HAP-1 (cell line): Measurements from ENCODE around the gene RAB33A.

Experiments used
- DNase-seq, 2 experiments: peaks; one replicate each; pipeline ENCODE4 v3.0.0-alpha.2; 2016 to 2020; ENCODE audit warnings: low spot score in 2 of 2
- H3K27me3 ChIP-seq: fragments of 250-450 bp; sonication (Bioruptor Pico); 2 replicates; pipeline ENCODE4 v1.5.1; 2020; ENCODE audit warnings: low read depth, mild to moderate bottlenecking, moderate library complexity
- H3K36me3 ChIP-seq: fragments of 250-450 bp; sonication (Bioruptor Pico); replicated peaks from 2 replicates; pipeline ENCODE4 v1.5.1; 2020; ENCODE audit warnings: mild to moderate bottlenecking
- H3K4me1 ChIP-seq: fragments of 250-450 bp; sonication (Bioruptor Pico); 2 replicates; pipeline ENCODE4 v1.5.1; 2020; ENCODE audit warnings: mild to moderate bottlenecking
- H3K4me3 ChIP-seq: fragments of 250-450 bp; sonication (Bioruptor Pico); 2 replicates; pipeline ENCODE4 v1.5.1; 2020; ENCODE audit warnings: mild to moderate bottlenecking, moderate library complexity
- H3K9me3 ChIP-seq: fragments of 250-450 bp; sonication (Bioruptor Pico); 2 replicates; pipeline ENCODE4 v1.5.1; 2020; ENCODE audit warnings: mild to moderate bottlenecking, moderate library complexity
- in situ Hi-C: fragments of 300-500 bp; cut with MboI; formaldehyde crosslinking; loops from 3 replicates; pipeline ENCODE4 v1.14.3; 2020; ENCODE audit warnings: low sequenced_read_pairs, inconsistent platforms, mixed read lengths

Gene RAB33A

DNA sequence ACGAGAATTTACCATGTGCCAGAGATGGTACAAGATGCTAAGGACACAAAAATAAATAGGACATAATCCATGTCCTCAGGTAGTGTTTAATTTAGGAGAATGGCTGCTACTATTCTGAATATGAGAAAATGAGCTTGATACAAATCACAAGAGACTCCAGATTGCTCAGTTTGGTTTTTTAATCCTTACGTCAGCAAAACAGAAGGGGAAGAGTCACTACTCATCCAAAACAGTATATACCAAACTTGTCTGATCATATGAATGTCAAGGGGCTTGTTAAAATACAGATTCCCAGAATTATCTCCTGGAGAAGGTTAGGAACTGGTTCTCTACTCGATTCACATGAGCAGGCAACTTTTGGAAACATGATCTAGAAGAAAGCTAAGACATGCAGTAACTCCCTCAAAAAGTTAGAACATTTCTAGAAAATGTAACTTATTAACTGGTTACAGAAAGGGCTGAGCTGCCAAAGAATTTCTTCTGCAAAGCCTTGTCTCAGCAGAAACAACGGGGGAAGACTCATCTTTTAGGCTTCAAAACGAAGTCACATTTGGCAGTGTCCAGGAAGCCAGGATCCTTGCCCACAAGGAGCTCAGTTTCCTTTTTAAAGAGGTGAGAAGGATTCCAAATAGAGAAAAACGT, 9.5 kb upstream of the RAB33A start:
- peaks cover 22% of the 10 kb centered on the region for H3K4me1 ChIP-seq
- no peaks in the 10 kb centered on the region for H3K9me3 ChIP-seq
- in situ Hi-C loops, result no loop called here
- no peak for DNase-seq
- H3K4me3 ChIP-seq, result no peak overlapping the region
- H3K36me3 ChIP-seq, result peaks cover 3% of the 10 kb centered on the region; the same call in 1 of the 2 replicates
- H3K27me3 ChIP-seq, result no peaks in the 10 kb centered on the region

- no peaks in the 10 kb centered on the region for H3K27me3 ChIP-seq
- no peaks in the 10 kb centered on the region for H3K9me3 ChIP-seq
- in situ Hi-C loops, result no loop called here
- DNase-seq, result no peak
- no peak overlapping the region for H3K4me3 ChIP-seq
- peaks cover 3% of the 10 kb centered on the region; the same call in 1 of the 2 replicates for H3K36me3 ChIP-seq
- peaks cover 22% of the 10 kb centered on the region for H3K4me1 ChIP-seq
These were observed 8.4 kb upstream of the RAB33A start for GRCh38 chrX:130163398-130163797.

- in situ Hi-C loops, result no loop called here
- Histone ChIP-seq H3K36me3 (peaks cover 3% of the 10 kb centered on the region; the same call in 1 of the 2 replicates), H3K4me1 (peaks cover 23% of the 10 kb centered on the region), H3K27me3 (no peaks in the 10 kb centered on the region), H3K9me3 (no peaks in the 10 kb centered on the region), H3K4me3 (peak overlapping the region; percentile 83)
- peak in 1 of 2 experiments; percentile 33 for DNase-seq
These were observed 6.5 kb upstream of the RAB33A start for GRCh38 chrX:130165181-130165702.

- H3K4me3 ChIP-seq, result peak within 1 kb of the TSS; percentile 83
- in situ Hi-C loops, result no loop called here
- DNase-seq, result peak; percentile 97 to 98
- H3K4me1 ChIP-seq, result peaks cover 28% of the 10 kb centered on the region
- peaks cover 3% of the 10 kb centered on the region; the same call in 1 of the 2 replicates for H3K36me3 ChIP-seq
- H3K27me3 ChIP-seq, result no peaks in the 10 kb centered on the region
- no peaks in the 10 kb centered on the region for H3K9me3 ChIP-seq
These were observed 5.9 kb upstream of the RAB33A start, which contains the start of gene AIFM1 for GRCh38 chrX:130165703-130166502. Gene AIFM1 (minus strand): TSS chrX:130165841. CDS start chrX:130165656, 185 bp downstream.

GRCh38 chrX:130166503-130166777, 5.3 kb upstream of the RAB33A start:
- Histone ChIP-seq H3K9me3 (no peaks in the 10 kb centered on the region), H3K4me3 (peak overlapping the region; percentile 83), H3K27me3 (no peaks in the 10 kb centered on the region), H3K4me1 (peaks cover 28% of the 10 kb centered on the region), H3K36me3 (peaks cover 3% of the 10 kb centered on the region; the same call in 1 of the 2 replicates)
- DNase-seq, result peak in 1 of 2 experiments; percentile 2
- in situ Hi-C loops, result no loop called here

DNA sequence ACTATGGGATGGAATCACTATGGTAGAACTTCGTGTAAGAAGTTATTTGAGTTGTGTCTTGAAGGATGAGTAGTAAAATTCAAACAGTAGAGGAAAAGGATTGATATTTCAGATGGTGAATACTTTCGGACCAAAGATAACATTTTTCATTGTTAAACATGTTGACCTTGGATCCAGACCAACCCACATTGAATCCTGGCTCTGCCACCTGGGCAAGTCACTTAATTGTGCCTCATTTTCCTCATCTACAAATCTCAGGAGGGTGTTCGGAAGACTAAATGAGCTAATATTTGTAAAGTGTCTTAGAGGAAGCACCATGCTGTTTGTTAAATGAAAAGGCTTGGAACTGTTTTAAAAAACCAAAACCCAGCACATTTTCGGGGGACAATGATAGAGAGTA, 4.7 kb upstream of the RAB33A start:
- peaks cover 30% of the 10 kb centered on the region for H3K4me1 ChIP-seq
- H3K4me3 ChIP-seq, result peak overlapping the region; percentile 83
- H3K27me3 ChIP-seq, result no peaks in the 10 kb centered on the region
- H3K9me3 ChIP-seq, result no peaks in the 10 kb centered on the region
- H3K36me3 ChIP-seq, result peaks cover 3% of the 10 kb centered on the region; the same call in 1 of the 2 replicates
- in situ Hi-C loops, result no loop called here
- peak in 1 of 2 experiments; percentile 1 for DNase-seq

GRCh38 chrX:130170752-130171445, 863 bp upstream of the RAB33A start:
- no peaks in the 10 kb centered on the region for H3K9me3 ChIP-seq
- H3K36me3 ChIP-seq, result no peaks in the 10 kb centered on the region
- DNase-seq, result peak; percentile 72 to 90
- H3K4me1 ChIP-seq, result peaks cover 24% of the 10 kb centered on the region
- in situ Hi-C loops, result no loop called here
- H3K27me3 ChIP-seq, result no peaks in the 10 kb centered on the region
- peak overlapping the region; percentile 42 for H3K4me3 ChIP-seq

DNA sequence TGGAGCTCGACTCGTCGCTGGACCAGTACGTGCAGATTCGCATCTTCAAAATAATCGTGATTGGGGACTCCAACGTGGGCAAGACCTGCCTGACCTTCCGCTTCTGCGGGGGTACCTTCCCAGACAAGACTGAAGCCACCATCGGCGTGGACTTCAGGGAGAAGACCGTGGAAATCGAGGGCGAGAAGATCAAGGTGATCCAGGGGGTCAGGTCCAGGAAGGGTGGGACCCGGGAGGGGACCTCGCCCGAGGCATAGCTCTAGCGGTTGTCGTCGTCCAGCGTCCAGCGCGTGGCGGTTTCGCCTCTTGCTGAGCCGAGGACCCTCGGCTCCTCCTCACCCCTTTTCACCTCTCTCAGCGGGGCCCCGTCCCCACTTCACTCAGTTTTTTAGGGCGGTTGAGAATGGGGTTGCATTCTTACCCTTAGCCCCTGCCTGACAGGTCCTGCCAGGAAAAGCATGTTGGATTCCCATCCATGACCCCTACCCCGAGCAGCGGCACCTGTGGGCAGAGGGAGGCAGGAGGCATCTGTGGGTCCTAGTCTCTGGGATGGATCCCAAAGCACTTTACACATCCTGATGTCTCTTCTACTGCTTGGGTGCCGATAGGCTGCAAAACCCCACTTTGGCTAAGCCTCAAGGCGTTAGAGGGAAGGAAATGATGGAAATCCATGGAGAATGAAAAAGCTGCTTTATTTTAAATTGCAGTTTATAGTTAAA, 524 bp downstream of the RAB33A start:
- Histone ChIP-seq H3K36me3 (no peaks in the 10 kb centered on the region), H3K4me1 (peaks cover 17% of the 10 kb centered on the region), H3K4me3 (peak overlapping the region; percentile 42), H3K9me3 (no peaks in the 10 kb centered on the region), H3K27me3 (no peaks in the 10 kb centered on the region)
- in situ Hi-C loops, result no loop called here
- peak in 1 of 2 experiments; percentile 1 for DNase-seq

- peaks cover 17% of the 10 kb centered on the region for H3K4me1 ChIP-seq
- in situ Hi-C loops, result no loop called here
- H3K27me3 ChIP-seq, result no peaks in the 10 kb centered on the region
- DNase-seq, result peak in 1 of 2 experiments; percentile 2
- H3K9me3 ChIP-seq, result no peaks in the 10 kb centered on the region
- no peak overlapping the region for H3K4me3 ChIP-seq
- no peaks in the 10 kb centered on the region for H3K36me3 ChIP-seq
These were observed 1.6 kb downstream of the RAB33A start for GRCh38 chrX:130173190-130173895.

- in situ Hi-C loops, result no loop called here
- Histone ChIP-seq H3K27me3 (no peaks in the 10 kb centered on the region), H3K4me1 (peaks cover 17% of the 10 kb centered on the region), H3K36me3 (no peaks in the 10 kb centered on the region), H3K9me3 (no peaks in the 10 kb centered on the region), H3K4me3 (no peak overlapping the region)
- peak in 1 of 2 experiments; percentile 2 for DNase-seq
These were observed 2.4 kb downstream of the RAB33A start for GRCh38 chrX:130174045-130174704.

DNA sequence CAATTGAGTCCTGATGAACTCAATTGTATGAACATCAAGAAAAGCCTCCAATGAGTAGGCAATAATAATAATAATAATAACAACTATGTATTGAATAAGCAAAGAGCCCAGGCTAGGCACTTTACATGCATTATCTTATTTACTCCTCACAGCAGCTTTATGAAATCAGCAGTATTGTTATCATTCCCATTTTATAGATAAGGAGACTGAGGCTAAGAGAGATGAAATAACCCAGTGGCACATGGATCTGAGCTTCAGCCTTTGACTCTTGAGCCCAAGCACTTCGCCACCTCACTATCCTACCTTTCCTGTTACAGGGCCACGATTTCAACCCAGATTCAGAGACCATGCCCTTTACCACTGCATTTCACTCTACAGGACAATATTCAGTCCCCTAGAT, 3.2 kb downstream of the RAB33A start:
- Histone ChIP-seq H3K4me3 (no peak overlapping the region), H3K27me3 (no peaks in the 10 kb centered on the region), H3K36me3 (no peaks in the 10 kb centered on the region), H3K4me1 (peaks cover 17% of the 10 kb centered on the region), H3K9me3 (no peaks in the 10 kb centered on the region)
- DNase-seq, result peak in 1 of 2 experiments; percentile 0
- in situ Hi-C loops, result loop anchor here (25.0 kb wide), 1 partner anchor 563 kb away; no protein-coding TSS in a partner anchor

DNA sequence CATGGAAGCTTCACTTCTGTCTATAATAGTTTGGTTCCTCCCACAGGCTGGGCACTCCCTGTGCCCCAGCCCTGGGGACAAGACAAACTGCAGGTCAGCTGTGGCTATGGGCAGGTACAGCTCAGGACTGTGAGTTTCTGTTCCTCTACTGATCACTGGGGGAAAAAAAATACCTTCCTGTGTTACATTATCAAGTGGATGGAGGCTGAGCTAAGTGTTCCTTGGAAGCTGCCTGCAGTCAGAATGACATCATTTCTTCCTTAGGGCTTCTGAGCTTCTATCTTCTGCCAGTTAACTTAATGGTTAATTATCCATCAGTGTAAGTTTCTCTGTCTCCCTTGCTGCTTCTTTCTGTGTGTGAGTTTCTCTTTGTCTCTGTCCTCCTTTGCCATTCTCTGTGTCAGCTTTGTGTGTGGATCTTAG, 4.6 kb downstream of the RAB33A start:
- Histone ChIP-seq H3K36me3 (no peaks in the 10 kb centered on the region), H3K27me3 (no peaks in the 10 kb centered on the region), H3K9me3 (no peaks in the 10 kb centered on the region), H3K4me3 (no peak overlapping the region), H3K4me1 (peaks cover 11% of the 10 kb centered on the region)
- DNase-seq, result no peak
- in situ Hi-C loops, result loop anchor here (25.0 kb wide), 1 partner anchor 564 kb away; no protein-coding TSS in a partner anchor
